DOHH2 (cell line): ENCODE data around the gene SYNGAP1.

ENCODE experiments used
- CTCF ChIP-seq: fragments of 200-600 bp; sonication (generic); IDR thresholded peaks from one replicate; pipeline ENCODE4 v1.5.1; 2014; ENCODE audit warnings: antibody characterized with exemption, mild to moderate bottlenecking, low read depth, low read length; ENCODE audit not compliant: poor library complexity, severe bottlenecking
- EZH2phosphoT487 ChIP-seq: fragments of 200-600 bp; sonication (generic); IDR thresholded peaks from 2 replicates; pipeline ENCODE4 v1.6.1; 2017; ENCODE audit warnings: borderline replicate concordance, mild to moderate bottlenecking, antibody characterized with exemption, low read length, moderate library complexity, mixed read lengths

- TF ChIP-seq CTCF, result no peak
- no peak for TF ChIP-seq EZH2phosphoT487
Measured at GRCh38 chr6:33419580-33420490, at the start of gene SYNGAP1.
